HEK293 (cell line): ENCODE measurements around the gene PRX.

Experiments used
- KLF1 ChIP-seq: fragments of 450-650 bp; formaldehyde crosslinking; IDR thresholded peaks from 2 replicates; pipeline ENCODE4 v1.5.1; 2016; ENCODE audit warnings: missing biosample characterization, missing genetic modification characterization
- ZEB2 ChIP-seq: fragments of 450-650 bp; formaldehyde crosslinking; IDR thresholded peaks from 2 replicates; pipeline ENCODE4 v1.5.1; 2016; ENCODE audit warnings: missing biosample characterization, missing genetic modification characterization
- ZFP3 ChIP-seq: fragments of 450-650 bp; formaldehyde crosslinking; IDR thresholded peaks from 2 replicates; pipeline ENCODE4 v1.5.1; 2016; ENCODE audit warnings: low read depth, missing biosample characterization, missing genetic modification characterization
- ZNF112 ChIP-seq: fragments of 450-650 bp; formaldehyde crosslinking; IDR thresholded peaks from 2 replicates; pipeline ENCODE4 v1.5.0; 2017; ENCODE audit warnings: missing biosample characterization, missing genetic modification characterization
- ZNF138 ChIP-seq: fragments of 450-650 bp; formaldehyde crosslinking; IDR thresholded peaks from 2 replicates; pipeline ENCODE4 v1.5.1; 2016; ENCODE audit warnings: missing biosample characterization, missing genetic modification characterization, borderline replicate concordance
- ZNF184 ChIP-seq: fragments of 450-650 bp; IDR thresholded peaks from 2 replicates; pipeline ENCODE4 v1.5.1; 2018; ENCODE audit warnings: missing biosample characterization, mild to moderate bottlenecking, missing genetic modification characterization
- ZNF221 ChIP-seq: fragments of 450-650 bp; formaldehyde crosslinking; IDR thresholded peaks from 2 replicates; pipeline ENCODE4 v1.5.1; 2017; ENCODE audit warnings: missing biosample characterization, missing genetic modification characterization, borderline replicate concordance
- ZNF548 ChIP-seq: fragments of 450-650 bp; formaldehyde crosslinking; IDR thresholded peaks from 2 replicates; pipeline ENCODE4 v1.5.1; 2016; ENCODE audit warnings: missing biosample characterization, missing genetic modification characterization
- ZNF560 ChIP-seq: fragments of 450-650 bp; formaldehyde crosslinking; IDR thresholded peaks from 2 replicates; pipeline ENCODE4 v1.5.1; 2017; ENCODE audit warnings: missing biosample characterization, missing genetic modification characterization, borderline replicate concordance
- ZNF585B ChIP-seq: fragments of 450-650 bp; formaldehyde crosslinking; IDR thresholded peaks from 2 replicates; pipeline ENCODE4 v1.5.1; 2016; ENCODE audit warnings: missing biosample characterization, missing genetic modification characterization
- TF ChIP-seq, protein P1 (sequence below): fragments of 450-650 bp; formaldehyde crosslinking; IDR thresholded peaks from 2 replicates; pipeline ENCODE4 v1.5.1; 2016; ENCODE audit warnings: missing biosample characterization, missing genetic modification characterization
- TF ChIP-seq, protein P2 (sequence below): fragments of 450-650 bp; formaldehyde crosslinking; IDR thresholded peaks from 2 replicates; pipeline ENCODE4 v1.5.1; 2016; ENCODE audit warnings: missing biosample characterization, missing genetic modification characterization
- TF ChIP-seq, protein P3 (sequence below): fragments of 450-650 bp; formaldehyde crosslinking; IDR thresholded peaks from 2 replicates; pipeline ENCODE4 v1.5.1; 2016; ENCODE audit warnings: missing biosample characterization, missing genetic modification characterization
- TF ChIP-seq, protein P4 (sequence below): fragments of 450-650 bp; formaldehyde crosslinking; IDR thresholded peaks from 2 replicates; pipeline ENCODE4 v1.5.0; 2017; ENCODE audit warnings: missing biosample characterization, missing genetic modification characterization, borderline replicate concordance

DNA sequence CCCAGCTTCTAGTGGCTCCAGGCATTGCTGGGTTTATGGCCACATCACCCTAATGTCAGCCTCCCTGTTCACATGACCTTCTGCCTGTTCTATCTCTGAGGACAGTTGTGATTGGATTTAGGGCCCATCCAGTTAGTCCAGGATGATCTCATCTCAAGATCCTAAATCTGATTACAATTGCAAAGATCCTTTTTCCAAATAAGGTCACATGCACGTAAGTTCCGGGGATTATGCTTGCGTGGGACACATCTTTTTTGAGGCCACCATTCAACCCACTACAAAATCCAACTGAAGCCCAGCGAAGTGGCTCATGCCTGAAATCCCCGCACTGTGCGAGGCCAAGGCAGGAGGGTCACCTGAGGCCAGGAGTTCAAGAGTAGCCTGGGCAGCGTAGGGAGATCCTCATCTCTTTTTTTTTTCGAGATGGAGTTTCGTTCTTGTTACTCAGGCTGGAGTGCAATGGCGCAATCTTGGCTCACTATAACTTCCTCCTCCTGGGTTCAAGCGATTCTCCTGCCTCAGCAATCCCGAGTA is 52.4 kb downstream of the PRX start:
- TF ChIP-seq ZNF138 (tag by site-specific recombination) (no peak), ZNF184 (no peak), ZNF560 (tag by site-specific recombination) (no peak), ZNF221 (tag by site-specific recombination) (no peak), ZNF112 (tag by site-specific recombination) (no peak), KLF1 (tag by site-specific recombination) (no peak), ZNF585B (tag by site-specific recombination) (no peak), ZNF548 (no peak), ZEB2 (tag by site-specific recombination) (no peak), ZFP3 (tag by site-specific recombination) (no peak)
- TF ChIP-seq, protein P1, sequence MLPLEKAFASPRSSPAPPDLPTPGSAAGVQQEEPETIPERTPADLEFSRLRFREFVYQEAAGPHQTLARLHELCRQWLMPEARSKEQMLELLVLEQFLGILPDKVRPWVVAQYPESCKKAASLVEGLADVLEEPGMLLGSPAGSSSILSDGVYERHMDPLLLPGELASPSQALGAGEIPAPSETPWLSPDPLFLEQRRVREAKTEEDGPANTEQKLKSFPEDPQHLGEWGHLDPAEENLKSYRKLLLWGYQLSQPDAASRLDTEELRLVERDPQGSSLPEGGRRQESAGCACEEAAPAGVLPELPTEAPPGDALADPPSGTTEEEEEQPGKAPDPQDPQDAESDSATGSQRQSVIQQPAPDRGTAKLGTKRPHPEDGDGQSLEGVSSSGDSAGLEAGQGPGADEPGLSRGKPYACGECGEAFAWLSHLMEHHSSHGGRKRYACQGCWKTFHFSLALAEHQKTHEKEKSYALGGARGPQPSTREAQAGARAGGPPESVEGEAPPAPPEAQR (tag by site-specific recombination): no peak
- TF ChIP-seq, protein P2, sequence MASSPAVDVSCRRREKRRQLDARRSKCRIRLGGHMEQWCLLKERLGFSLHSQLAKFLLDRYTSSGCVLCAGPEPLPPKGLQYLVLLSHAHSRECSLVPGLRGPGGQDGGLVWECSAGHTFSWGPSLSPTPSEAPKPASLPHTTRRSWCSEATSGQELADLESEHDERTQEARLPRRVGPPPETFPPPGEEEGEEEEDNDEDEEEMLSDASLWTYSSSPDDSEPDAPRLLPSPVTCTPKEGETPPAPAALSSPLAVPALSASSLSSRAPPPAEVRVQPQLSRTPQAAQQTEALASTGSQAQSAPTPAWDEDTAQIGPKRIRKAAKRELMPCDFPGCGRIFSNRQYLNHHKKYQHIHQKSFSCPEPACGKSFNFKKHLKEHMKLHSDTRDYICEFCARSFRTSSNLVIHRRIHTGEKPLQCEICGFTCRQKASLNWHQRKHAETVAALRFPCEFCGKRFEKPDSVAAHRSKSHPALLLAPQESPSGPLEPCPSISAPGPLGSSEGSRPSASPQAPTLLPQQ (tag by site-specific recombination): no peak
- TF ChIP-seq, protein P3, sequence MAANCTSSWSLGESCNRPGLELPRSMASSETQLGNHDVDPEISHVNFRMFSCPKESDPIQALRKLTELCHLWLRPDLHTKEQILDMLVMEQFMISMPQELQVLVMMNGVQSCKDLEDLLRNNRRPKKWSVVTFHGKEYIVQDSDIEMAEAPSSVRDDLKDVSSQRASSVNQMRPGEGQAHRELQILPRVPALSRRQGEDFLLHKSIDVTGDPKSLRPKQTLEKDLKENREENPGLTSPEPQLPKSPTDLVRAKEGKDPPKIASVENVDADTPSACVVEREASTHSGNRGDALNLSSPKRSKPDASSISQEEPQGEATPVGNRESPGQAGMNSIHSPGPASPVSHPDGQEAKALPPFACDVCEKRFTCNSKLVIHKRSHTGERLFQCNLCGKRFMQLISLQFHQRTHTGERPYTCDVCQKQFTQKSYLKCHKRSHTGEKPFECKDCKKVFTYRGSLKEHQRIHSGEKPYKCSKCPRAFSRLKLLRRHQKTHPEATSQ (tag by site-specific recombination): no peak
- TF ChIP-seq, protein P4, sequence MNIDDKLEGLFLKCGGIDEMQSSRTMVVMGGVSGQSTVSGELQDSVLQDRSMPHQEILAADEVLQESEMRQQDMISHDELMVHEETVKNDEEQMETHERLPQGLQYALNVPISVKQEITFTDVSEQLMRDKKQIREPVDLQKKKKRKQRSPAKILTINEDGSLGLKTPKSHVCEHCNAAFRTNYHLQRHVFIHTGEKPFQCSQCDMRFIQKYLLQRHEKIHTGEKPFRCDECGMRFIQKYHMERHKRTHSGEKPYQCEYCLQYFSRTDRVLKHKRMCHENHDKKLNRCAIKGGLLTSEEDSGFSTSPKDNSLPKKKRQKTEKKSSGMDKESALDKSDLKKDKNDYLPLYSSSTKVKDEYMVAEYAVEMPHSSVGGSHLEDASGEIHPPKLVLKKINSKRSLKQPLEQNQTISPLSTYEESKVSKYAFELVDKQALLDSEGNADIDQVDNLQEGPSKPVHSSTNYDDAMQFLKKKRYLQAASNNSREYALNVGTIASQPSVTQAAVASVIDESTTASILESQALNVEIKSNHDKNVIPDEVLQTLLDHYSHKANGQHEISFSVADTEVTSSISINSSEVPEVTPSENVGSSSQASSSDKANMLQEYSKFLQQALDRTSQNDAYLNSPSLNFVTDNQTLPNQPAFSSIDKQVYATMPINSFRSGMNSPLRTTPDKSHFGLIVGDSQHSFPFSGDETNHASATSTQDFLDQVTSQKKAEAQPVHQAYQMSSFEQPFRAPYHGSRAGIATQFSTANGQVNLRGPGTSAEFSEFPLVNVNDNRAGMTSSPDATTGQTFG (tag by site-specific recombination): no peak
